ENCODE data around the gene IFITM1. TPM values are rescaled to one million over a fixed set of nuclear protein-coding genes. Genes with fewer than 3 reads are reported as not detected.

The IFITM1 gene
- polyA plus RNA-seq, 1 donor (not counting 4 experiments of a cell fraction or from before 2014, with no cell fraction given) = 333 TPM

GRCh38 chr11:357582-357981, 43.7 kb downstream of the IFITM1 start:
- DNase-seq (ENCODE audit: low read depth, low spot score) = no peak
- no peak overlapping the region for H3K4me2 ChIP-seq (ENCODE audit: control insufficient read depth, extremely low read depth, insufficient read depth, low read depth, low read length)
- dilution Hi-C loops (cut with MboI; ENCODE audit: extremely low pct_ligation_motif_present, low sequenced_read_pairs) = no loop called here
- no peaks in the 10 kb centered on the region for H3K36me3 ChIP-seq (ENCODE audit: control insufficient read depth in 2 of 2, extremely low read depth in 1 of 2, insufficient read depth in 2 of 2, low read length in 2 of 2)
- TF ChIP-seq EZH2 (IDR thresholded peaks at IDR 0.05; ENCODE audit: low read length) = no peak
- TF ChIP-seq CTCF (optimal IDR thresholded peaks at IDR 0.05 in 1 of 3, IDR thresholded peaks at IDR 0.05 in 1 of 3, conservative IDR thresholded peaks at IDR 0.05 in 1 of 3; ENCODE audit: extremely low read depth in 1 of 3, insufficient read depth in 2 of 3, low read length in 3 of 3) = no peak
- H4K20me1 ChIP-seq (ENCODE audit: control insufficient read depth, extremely low read depth, insufficient read depth, low read length) = no peaks in the 10 kb centered on the region
- no peak overlapping the region for H3K27ac ChIP-seq (ENCODE audit: control insufficient read depth, insufficient read depth, low read length)
- no peak overlapping the region for H3K9ac ChIP-seq (ENCODE audit: control insufficient read depth, extremely low read depth, insufficient read depth, low read length)
- no peak overlapping the region for H2AFZ ChIP-seq (ENCODE audit: control insufficient read depth, low read length)
- peaks cover 16% of the 10 kb centered on the region for H3K4me1 ChIP-seq (ENCODE audit: control insufficient read depth, extremely low read depth, insufficient read depth, low read length)
- no peaks in the 10 kb centered on the region for H3K9me1 ChIP-seq (ENCODE audit: control insufficient read depth, extremely low read depth, insufficient read depth, low read length)
- peaks cover 4% of the 10 kb centered on the region for H3K9me3 ChIP-seq (ENCODE audit: control insufficient read depth, low read depth, low read length)
- H3K4me3 ChIP-seq (ENCODE audit: control insufficient read depth in 2 of 3, extremely low read depth in 1 of 3, insufficient read depth in 2 of 3, low read depth in 1 of 3, low read length in 3 of 3) = no peak overlapping the region
- FAIRE-seq = no peak
- peaks cover 3% of the 10 kb centered on the region for H3K27me3 ChIP-seq (ENCODE audit: control insufficient read depth, extremely low read depth, insufficient read depth, low read length)
- H3K79me2 ChIP-seq (ENCODE audit: control insufficient read depth, insufficient read depth, low read length) = no peaks in the 10 kb centered on the region

- no peak overlapping the region for H2AFZ ChIP-seq (ENCODE audit: control insufficient read depth, low read length)
- FAIRE-seq = no peak
- no peaks in the 10 kb centered on the region for H3K79me2 ChIP-seq (ENCODE audit: control insufficient read depth, insufficient read depth, low read length)
- no peak overlapping the region for H3K9ac ChIP-seq (ENCODE audit: control insufficient read depth, extremely low read depth, insufficient read depth, low read length)
- dilution Hi-C loops (cut with MboI; ENCODE audit: extremely low pct_ligation_motif_present, low sequenced_read_pairs) = no loop called here
- no peak for DNase-seq (ENCODE audit: low read depth, low spot score)
- no peak overlapping the region for H3K4me2 ChIP-seq (ENCODE audit: control insufficient read depth, extremely low read depth, insufficient read depth, low read depth, low read length)
- TF ChIP-seq CTCF (optimal IDR thresholded peaks at IDR 0.05 in 1 of 3, IDR thresholded peaks at IDR 0.05 in 1 of 3, conservative IDR thresholded peaks at IDR 0.05 in 1 of 3; ENCODE audit: extremely low read depth in 1 of 3, insufficient read depth in 2 of 3, low read length in 3 of 3) (no peak), EZH2 (IDR thresholded peaks at IDR 0.05; ENCODE audit: low read length) (no peak)
- H3K4me1 ChIP-seq (ENCODE audit: control insufficient read depth, extremely low read depth, insufficient read depth, low read length) = peaks cover 16% of the 10 kb centered on the region
- no peaks in the 10 kb centered on the region for H3K9me1 ChIP-seq (ENCODE audit: control insufficient read depth, extremely low read depth, insufficient read depth, low read length)
- H3K36me3 ChIP-seq (ENCODE audit: control insufficient read depth in 2 of 2, extremely low read depth in 1 of 2, insufficient read depth in 2 of 2, low read length in 2 of 2) = no peaks in the 10 kb centered on the region
- peaks cover 3% of the 10 kb centered on the region for H3K27me3 ChIP-seq (ENCODE audit: control insufficient read depth, extremely low read depth, insufficient read depth, low read length)
- no peak overlapping the region for H3K4me3 ChIP-seq (ENCODE audit: control insufficient read depth in 2 of 3, extremely low read depth in 1 of 3, insufficient read depth in 2 of 3, low read depth in 1 of 3, low read length in 3 of 3)
- H3K27ac ChIP-seq (ENCODE audit: control insufficient read depth, insufficient read depth, low read length) = no peak overlapping the region
- peaks cover 4% of the 10 kb centered on the region for H3K9me3 ChIP-seq (ENCODE audit: control insufficient read depth, low read depth, low read length)
- H4K20me1 ChIP-seq (ENCODE audit: control insufficient read depth, extremely low read depth, insufficient read depth, low read length) = no peaks in the 10 kb centered on the region
These were observed 44.4 kb downstream of the IFITM1 start for GRCh38 chr11:358129-358800.

All from keratinocyte (primary cell).